GM12874 (cell line): Measurements from ENCODE around the gene MAP2K6.

Experiments
- TF ChIP-seq, protein P1 (sequence below): IDR thresholded peaks from 2 replicates; pipeline ENCODE4 v1.5.1; 2011; ENCODE audit warnings: low read depth, mild to moderate bottlenecking, control low read depth, low read length, moderate library complexity; ENCODE audit not compliant: insufficient read depth

MAP2K6 gene

GRCh38 chr17:69574257-69575197, 160.0 kb downstream of the MAP2K6 start:
- TF ChIP-seq, protein P1, sequence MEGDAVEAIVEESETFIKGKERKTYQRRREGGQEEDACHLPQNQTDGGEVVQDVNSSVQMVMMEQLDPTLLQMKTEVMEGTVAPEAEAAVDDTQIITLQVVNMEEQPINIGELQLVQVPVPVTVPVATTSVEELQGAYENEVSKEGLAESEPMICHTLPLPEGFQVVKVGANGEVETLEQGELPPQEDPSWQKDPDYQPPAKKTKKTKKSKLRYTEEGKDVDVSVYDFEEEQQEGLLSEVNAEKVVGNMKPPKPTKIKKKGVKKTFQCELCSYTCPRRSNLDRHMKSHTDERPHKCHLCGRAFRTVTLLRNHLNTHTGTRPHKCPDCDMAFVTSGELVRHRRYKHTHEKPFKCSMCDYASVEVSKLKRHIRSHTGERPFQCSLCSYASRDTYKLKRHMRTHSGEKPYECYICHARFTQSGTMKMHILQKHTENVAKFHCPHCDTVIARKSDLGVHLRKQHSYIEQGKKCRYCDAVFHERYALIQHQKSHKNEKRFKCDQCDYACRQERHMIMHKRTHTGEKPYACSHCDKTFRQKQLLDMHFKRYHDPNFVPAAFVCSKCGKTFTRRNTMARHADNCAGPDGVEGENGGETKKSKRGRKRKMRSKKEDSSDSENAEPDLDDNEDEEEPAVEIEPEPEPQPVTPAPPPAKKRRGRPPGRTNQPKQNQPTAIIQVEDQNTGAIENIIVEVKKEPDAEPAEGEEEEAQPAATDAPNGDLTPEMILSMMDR: no peak

GRCh38 chr17:69575346-69575761, 160.9 kb downstream of the MAP2K6 start:
- TF ChIP-seq, protein P1: no peak

DNA sequence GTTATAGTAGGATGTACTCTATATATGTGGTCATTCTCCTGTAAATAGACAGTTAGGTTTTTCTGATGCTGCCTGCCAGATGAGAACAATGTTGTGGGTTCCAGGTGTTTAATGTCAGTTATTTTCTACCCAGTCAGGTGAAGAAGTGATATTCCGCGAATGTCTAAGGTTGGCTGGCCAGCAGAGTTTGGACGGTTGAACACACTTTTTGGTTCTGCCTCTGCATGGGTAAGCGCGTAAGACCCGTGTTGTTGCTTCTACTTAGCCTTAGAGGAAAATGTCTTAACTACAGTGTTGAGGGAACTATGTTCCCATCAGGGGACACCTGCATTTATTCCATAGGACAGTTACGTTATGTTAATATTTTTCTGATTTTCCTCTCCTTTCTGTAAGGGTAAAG, 162.6 kb downstream of the MAP2K6 start:
- TF ChIP-seq, protein P1: no peak

- TF ChIP-seq, protein P1: no peak
Measured at GRCh38 chr17:69578385-69578936, 164.0 kb downstream of the MAP2K6 start.

DNA sequence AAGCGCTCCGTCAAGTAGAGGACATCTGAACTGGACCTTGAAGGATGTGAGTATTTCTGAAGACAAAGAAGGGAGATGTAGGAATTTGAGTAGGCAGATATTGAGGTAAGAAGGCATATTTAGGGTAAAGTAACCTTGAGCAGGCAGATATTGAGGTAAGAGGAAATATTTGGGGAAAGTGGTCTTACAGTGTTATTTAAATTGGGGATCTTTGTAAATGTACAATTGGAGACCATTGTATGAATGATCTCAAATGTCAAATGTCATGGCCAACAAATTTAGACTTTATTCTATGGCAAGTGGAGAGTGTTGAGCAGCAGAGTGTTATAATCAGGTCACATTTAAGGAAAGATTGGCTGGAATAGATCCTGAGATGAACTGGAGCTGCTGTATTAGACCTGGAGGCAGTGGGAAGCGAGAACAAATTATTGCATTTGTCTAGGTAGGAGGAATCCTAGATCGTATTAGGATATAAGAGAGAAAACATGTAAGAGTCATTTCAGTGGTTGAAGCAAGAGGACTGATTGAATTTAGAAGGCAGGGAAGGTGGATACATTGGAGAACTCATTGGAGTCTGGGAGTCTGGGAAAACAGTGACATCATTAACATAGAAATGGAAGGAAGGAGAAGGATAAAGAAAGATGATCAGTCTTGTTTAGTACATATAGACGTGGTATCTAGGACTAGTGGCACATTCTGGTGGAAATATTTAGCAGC, 165.6 kb downstream of the MAP2K6 start:
- TF ChIP-seq, protein P1: no peak

DNA sequence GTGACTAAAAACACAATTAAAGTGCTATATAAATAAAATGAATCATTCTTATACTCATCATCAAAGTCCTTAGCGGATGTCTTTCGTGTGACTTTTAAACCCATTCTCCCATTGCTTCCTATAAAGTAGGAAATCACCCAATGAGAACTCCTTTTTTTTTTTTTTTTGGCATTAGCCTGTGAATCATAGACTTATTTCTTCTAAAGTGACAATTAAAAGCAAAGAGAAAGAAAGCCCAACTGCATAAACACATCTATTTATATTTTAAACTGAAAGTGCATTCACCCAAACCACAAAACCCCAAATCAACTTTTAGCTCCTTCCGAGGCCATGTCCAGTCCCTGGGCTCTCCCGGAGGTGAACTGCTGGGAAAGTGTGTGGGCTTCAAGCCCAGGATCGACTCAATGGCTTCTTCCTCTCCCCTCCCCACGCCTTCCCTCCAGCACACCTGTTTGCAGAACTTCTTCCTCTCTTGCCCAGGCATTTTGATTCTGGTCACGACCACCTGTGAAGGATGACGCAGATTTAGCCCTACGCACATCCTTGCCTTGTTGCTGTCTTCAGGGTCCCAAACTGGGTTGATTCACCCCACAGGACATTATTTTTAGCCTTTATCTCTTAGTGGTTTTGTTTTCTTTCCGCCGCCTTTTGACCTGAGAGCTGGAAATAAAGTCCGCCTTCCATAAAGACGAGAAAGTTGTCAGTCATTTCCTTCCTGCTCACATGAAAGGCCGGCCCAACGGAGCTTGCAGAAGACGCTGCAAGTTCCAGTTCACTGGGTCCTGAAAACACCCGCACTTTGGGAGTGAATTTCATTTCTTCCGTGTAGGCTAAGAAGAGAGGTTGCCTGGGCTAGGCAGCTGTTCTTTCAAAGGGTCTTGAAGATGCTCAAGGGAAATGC, 166.8 kb downstream of the MAP2K6 start:
- TF ChIP-seq, protein P1: no peak
